Dermis blood vessel endothelial cell (primary cell): ENCODE measurements around the gene OR2AT4. TPM values are rescaled to one million over a fixed set of nuclear protein-coding genes. Genes with fewer than 3 reads are reported as not detected.
A peak's percentile ranks its signal among the peaks of the same experiment; 100 is the strongest.
"Not testable (repeated sequence)": the region's sequence is repeated elsewhere in the genome, so short reads cannot be mapped to it uniquely, and the experiment has no call there.

Experiments
- DNase-seq: peaks from one replicate; pipeline ENCODE4 v3.0.0; 2010
- total RNA-seq: library from RNA; depleted of rRNA; stranded (reverse); fragments of >200 nt; gene quantifications from 2 replicates; pipeline ENCODE4 v1.2.3, GENCODE V29; 2014

OR2AT4 gene
- total RNA-seq, 1 donor from 2014 or later = not detected

GRCh38 chr11:75101424-75102128, 4.9 kb upstream of the OR2AT4 start:
- DNase-seq = no peak

- DNase-seq = peak; percentile 39
Observed at GRCh38 chr11:75100314-75100713, 3.6 kb upstream of the OR2AT4 start.

- DNase-seq = no peak
Observed at GRCh38 chr11:75099635-75100034, 3.0 kb upstream of the OR2AT4 start.

- not testable (repeated sequence) for DNase-seq
Observed at GRCh38 chr11:75098835-75099439, 2.3 kb upstream of the OR2AT4 start.

GRCh38 chr11:75098181-75098580, 1.5 kb upstream of the OR2AT4 start:
- DNase-seq = not testable (repeated sequence)

GRCh38 chr11:75097173-75097557, 489 bp upstream of the OR2AT4 start:
- no peak for DNase-seq

GRCh38 chr11:75094382-75094781, 2.3 kb downstream of the OR2AT4 start:
- not testable (repeated sequence) for DNase-seq

GRCh38 chr11:75090671-75091177, 6.0 kb downstream of the OR2AT4 start:
- no peak for DNase-seq

GRCh38 chr11:75087319-75088305, 9.1 kb downstream of the OR2AT4 start:
- DNase-seq = no peak

- DNase-seq = no peak
Observed at GRCh38 chr11:75084883-75085282, 11.8 kb downstream of the OR2AT4 start.

GRCh38 chr11:75083217-75083605, 13.5 kb downstream of the OR2AT4 start:
- DNase-seq = no peak

GRCh38 chr11:75082601-75083216, 14.0 kb downstream of the OR2AT4 start:
- DNase-seq = no peak

- no peak for DNase-seq
Observed at GRCh38 chr11:75079546-75079945, 17.1 kb downstream of the OR2AT4 start.

- DNase-seq = no peak
Observed at GRCh38 chr11:75078233-75078632, 18.4 kb downstream of the OR2AT4 start.

- DNase-seq = peak; percentile 6
Observed at GRCh38 chr11:75077316-75077715, 19.4 kb downstream of the OR2AT4 start.

- DNase-seq = no peak
Observed at GRCh38 chr11:75076671-75077070, 20.0 kb downstream of the OR2AT4 start.

- DNase-seq = no peak
Observed at GRCh38 chr11:75073459-75074190, 23.1 kb downstream of the OR2AT4 start.

GRCh38 chr11:75072582-75072981, 24.1 kb downstream of the OR2AT4 start:
- DNase-seq = no peak

GRCh38 chr11:75069473-75069872, 27.2 kb downstream of the OR2AT4 start:
- no peak for DNase-seq

GRCh38 chr11:75068993-75069392, 27.7 kb downstream of the OR2AT4 start:
- DNase-seq = no peak

GRCh38 chr11:75068559-75068958, 28.1 kb downstream of the OR2AT4 start:
- no peak for DNase-seq

GRCh38 chr11:75066061-75066460, 30.6 kb downstream of the OR2AT4 start:
- no peak for DNase-seq
